B cell (primary cell): Measurements from ENCODE around the gene OPTN. TPM values are rescaled to one million over a fixed set of nuclear protein-coding genes. Genes with fewer than 3 reads are reported as not detected.

Experiments
- ATAC-seq: fragments of 200-7000 bp; cut with Tn5 transposase; one replicate; pipeline ENCODE4 v1.10.0; 2021; ENCODE audit warnings: low read depth, mild to moderate bottlenecking, moderate number of reproducible peaks, moderate library complexity
- CTCF ChIA-PET: fragments of 350-600 bp; sonication (Branson Sonifier 250); formaldehyde crosslinking; loops from one replicate; lab custom pipeline; 2021; ENCODE audit warnings: antibody characterized with exemption, inconsistent platforms; lab: Charles Lee
- POLR2A ChIA-PET: fragments of 350-600 bp; sonication (Branson Sonifier 250); formaldehyde crosslinking; loops from one replicate; lab custom pipeline; 2021; ENCODE audit warnings: antibody characterized with exemption; lab: Charles Lee
- DNase-seq: peaks from one replicate; pipeline ENCODE4 v3.0.0; 2013
- H2AFZ ChIP-seq: 2 replicates; pipeline ENCODE4 v1.6.1; 2012; ENCODE audit warnings: mild to moderate bottlenecking, low read depth, low read length; ENCODE audit not compliant: insufficient read depth, poor library complexity, severe bottlenecking
- H3K27ac ChIP-seq, 2 donors: 1 replicate in 1 of 2; 2 replicates in 1 of 2; pipeline ENCODE4 v1.5.1; 2012 to 2013; ENCODE audit warnings: low read length in 2 of 2, mild to moderate bottlenecking in 2 of 2, moderate library complexity in 1 of 2
- H3K27me3 ChIP-seq, 4 experiments: fragments of 200-600 bp in 1 of 4; sonication (generic) in 1 of 4; replicated peaks in 1 of 4; 1 replicate in 2 of 4; 2 replicates in 2 of 4; pipeline versions ENCODE4 v1.6.1 to v1.7.0; 2013 to 2016; ENCODE audit warnings: low read length in 3 of 4, mild to moderate bottlenecking in 2 of 4, mixed read lengths in 1 of 4, moderate library complexity in 1 of 4; ENCODE audit not compliant: insufficient read depth in 4 of 4, control insufficient read depth in 3 of 4; ENCODE audit errors: control extremely low read depth in 1 of 4
- H3K36me3 ChIP-seq, 2 experiments: replicated peaks in 1 of 2; 1 replicate in 1 of 2; 2 replicates in 1 of 2; pipeline versions ENCODE4 v1.6.1 to v1.7.1; 2013; ENCODE audit warnings: low read length in 1 of 2; ENCODE audit not compliant: insufficient read depth in 2 of 2, control insufficient read depth in 1 of 2; ENCODE audit errors: control extremely low read depth in 1 of 2, extremely low read depth in 1 of 2
- H3K4me1 ChIP-seq, 2 donors: fragments of 200-600 bp in 1 of 2; sonication (generic) in 1 of 2; 1 replicate in 1 of 2; 2 replicates in 1 of 2; pipeline versions ENCODE4 v1.5.1 to v1.6.1; 2013 to 2017; ENCODE audit warnings: low read length in 2 of 2; ENCODE audit not compliant: control insufficient read depth in 2 of 2, insufficient read depth in 2 of 2
- H3K4me2 ChIP-seq: replicated peaks from 2 replicates; pipeline ENCODE3; 2012; ENCODE audit warnings: mild to moderate bottlenecking, low read depth, low read length; ENCODE audit not compliant: poor library complexity, severe bottlenecking
- H3K4me3 ChIP-seq, 5 experiments: fragments of 200-600 bp in 1 of 5; sonication (generic) in 1 of 5; 1 replicate in 3 of 5; 2 replicates in 2 of 5; pipeline versions ENCODE4 v1.5.1 to v1.7.0; 2011 to 2016; ENCODE audit warnings: low read length in 4 of 5, mild to moderate bottlenecking in 4 of 5, low read depth in 2 of 5, control low read depth in 1 of 5, moderate library complexity in 1 of 5; ENCODE audit not compliant: insufficient read depth in 1 of 5; ENCODE audit errors: control extremely low read depth in 1 of 5, extremely low read depth in 1 of 5
- H3K79me2 ChIP-seq: fragments of 200-600 bp; sonication (generic); one replicate; pipeline ENCODE4 v1.6.0; 2016; ENCODE audit warnings: low read length; ENCODE audit not compliant: control insufficient read depth, insufficient read depth
- H3K9ac ChIP-seq: fragments of 200-600 bp; sonication (generic); 2 replicates; pipeline ENCODE4 v1.6.1; 2017; ENCODE audit warnings: mild to moderate bottlenecking, low read length, moderate library complexity
- H3K9me3 ChIP-seq, 3 donors: one replicate each; pipeline versions ENCODE4 v1.6.1 to v1.7.1; 2013; ENCODE audit warnings: low read length in 2 of 3; ENCODE audit not compliant: control insufficient read depth in 2 of 3, insufficient read depth in 1 of 3; ENCODE audit errors: control extremely low read depth in 1 of 3
- H4K20me1 ChIP-seq: 2 replicates; pipeline ENCODE4 v1.6.0; 2012; ENCODE audit warnings: mild to moderate bottlenecking, low read length; ENCODE audit not compliant: insufficient read depth, control insufficient read depth, poor library complexity, severe bottlenecking
- H3K27ac Mint-ChIP-seq: one replicate; pipeline ENCODE4 v1.8.0; 2021; ENCODE audit warnings: mixed read lengths
- H3K27me3 Mint-ChIP-seq: one replicate; pipeline ENCODE4 v1.8.0; 2021; ENCODE audit warnings: mixed read lengths
- H3K4me1 Mint-ChIP-seq: one replicate; pipeline ENCODE4 v1.8.0; 2021; ENCODE audit warnings: mixed read lengths
- H3K4me3 Mint-ChIP-seq: one replicate; pipeline ENCODE4 v1.8.0; 2021; ENCODE audit warnings: mixed read lengths
- H3K9me3 Mint-ChIP-seq: one replicate; pipeline ENCODE4 v1.8.0; 2022; ENCODE audit warnings: mixed read lengths; ENCODE audit not compliant: insufficient read depth
- EZH2 ChIP-seq: IDR thresholded peaks from 2 replicates; pipeline ENCODE4 v1.6.1; 2012; ENCODE audit warnings: borderline replicate concordance, low read depth, mild to moderate bottlenecking, moderate library complexity, low read length; ENCODE audit not compliant: insufficient read depth, poor library complexity, severe bottlenecking
- WGBS: methylation state at CpG from one replicate; pipeline ENCODE4 v1.1.5; 2013; ENCODE audit warnings: missing lambda C conversion rate; ENCODE audit not compliant: insufficient coverage; 5-methylcytosine and 5-hydroxymethylcytosine counted together
- intact Hi-C: fragments of 100-400 bp; cut with micrococcal nuclease; formaldehyde crosslinking; loops from one replicate; pipeline ENCODE4 v1.10.0; 2022
- polyA plus RNA-seq: library from polyadenylated mRNA; depleted of rRNA; stranded (reverse); fragments of >200 nt; gene quantifications from 2 replicates; pipeline ENCODE4 v1.2.3, GENCODE V29; 2012
- total RNA-seq, 2 donors: library from RNA; stranded (reverse); fragments of 120-200 nt in 1 of 2; gene quantifications; 1 replicate in 1 of 2; 2 replicates in 1 of 2; pipeline versions ENCODE4 v1.2.3 to v1.2.4, GENCODE V29; 2013 to 2022
- TF ChIP-seq, protein P1 (sequence below): fragments of 200-600 bp; IDR thresholded peaks from one replicate; pipeline ENCODE4 v1.8.0; 2022; ENCODE audit warnings: antibody characterized with exemption, mild to moderate bottlenecking

OPTN gene
- total and polyA plus RNA-seq, 2 donors (not counting 1 experiment from before 2014, with no cell fraction given): 5.2 to 42.8 TPM

DNA sequence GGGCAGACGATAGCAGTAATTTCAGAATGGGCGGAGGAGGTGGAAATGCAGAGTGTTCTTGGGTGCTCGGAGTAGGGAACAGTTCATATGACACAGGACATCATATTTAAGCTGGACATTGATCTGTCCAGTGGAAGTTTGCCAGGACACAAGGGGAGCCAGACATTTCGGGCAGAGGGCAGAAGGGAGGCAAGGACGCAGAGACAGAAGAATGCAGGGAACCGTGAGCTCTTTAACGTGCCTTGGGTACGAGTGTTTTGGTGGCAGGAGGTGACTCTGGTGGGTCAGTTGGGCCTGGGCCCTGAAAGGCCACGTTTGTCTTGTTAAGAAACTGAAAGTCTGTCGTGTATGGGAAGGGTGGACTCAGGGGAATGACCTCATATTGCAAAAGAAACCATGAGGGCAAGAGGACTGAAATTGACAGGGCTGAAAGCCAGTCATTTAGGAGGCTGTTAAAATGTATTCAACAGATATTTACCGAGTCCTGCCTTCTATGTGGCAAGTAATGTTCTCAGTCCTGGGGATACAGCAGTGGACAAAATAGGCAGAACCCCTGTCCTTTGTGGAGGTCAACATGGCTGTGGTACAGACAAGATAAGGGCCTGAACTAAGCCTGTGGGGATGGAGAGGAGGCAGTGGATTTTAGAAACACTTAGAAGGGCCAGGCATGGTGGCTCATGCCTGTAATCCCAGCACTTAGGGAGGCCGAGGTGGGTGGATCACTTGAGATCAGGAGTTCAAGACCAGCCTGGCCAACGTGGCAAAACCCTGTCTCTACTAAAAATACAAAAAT lies 2.2 kb downstream of the OPTN start:
- ATAC-seq (no peak), DNase-seq (no peak)
- no peaks in the 10 kb centered on the region for H3K27me3 ChIP-seq
- Mint-ChIP-seq H3K4me1 (peaks cover 23% of the 10 kb centered on the region), H3K9me3 (no peaks in the 10 kb centered on the region), H3K27ac (no peak overlapping the region), H3K4me3 (peak overlapping the region; percentile 21), H3K27me3 (no peaks in the 10 kb centered on the region)
- H3K36me3 ChIP-seq: peaks cover 1 to 3% of the 10 kb centered on the region in 2 experiments
- peaks cover 20% of the 10 kb centered on the region for H3K79me2 ChIP-seq
- 89% methylated on average over 13 of the region's 13 CpGs for WGBS
- no peak overlapping the region for H3K4me3 ChIP-seq
- CTCF ChIA-PET: no interaction called here
- no peak overlapping the region for H3K27ac ChIP-seq
- no peak overlapping the region for H3K4me2 ChIP-seq
- H3K9me3 ChIP-seq: no peaks in the 10 kb centered on the region
- intact Hi-C loops: no loop called here
- POLR2A ChIA-PET: no interaction called here
- peaks cover 3 to 13% of the 10 kb centered on the region in 2 donors for H3K4me1 ChIP-seq
- no peaks in the 10 kb centered on the region for H4K20me1 ChIP-seq
- TF ChIP-seq EZH2: no peak
- TF ChIP-seq, protein P1, sequence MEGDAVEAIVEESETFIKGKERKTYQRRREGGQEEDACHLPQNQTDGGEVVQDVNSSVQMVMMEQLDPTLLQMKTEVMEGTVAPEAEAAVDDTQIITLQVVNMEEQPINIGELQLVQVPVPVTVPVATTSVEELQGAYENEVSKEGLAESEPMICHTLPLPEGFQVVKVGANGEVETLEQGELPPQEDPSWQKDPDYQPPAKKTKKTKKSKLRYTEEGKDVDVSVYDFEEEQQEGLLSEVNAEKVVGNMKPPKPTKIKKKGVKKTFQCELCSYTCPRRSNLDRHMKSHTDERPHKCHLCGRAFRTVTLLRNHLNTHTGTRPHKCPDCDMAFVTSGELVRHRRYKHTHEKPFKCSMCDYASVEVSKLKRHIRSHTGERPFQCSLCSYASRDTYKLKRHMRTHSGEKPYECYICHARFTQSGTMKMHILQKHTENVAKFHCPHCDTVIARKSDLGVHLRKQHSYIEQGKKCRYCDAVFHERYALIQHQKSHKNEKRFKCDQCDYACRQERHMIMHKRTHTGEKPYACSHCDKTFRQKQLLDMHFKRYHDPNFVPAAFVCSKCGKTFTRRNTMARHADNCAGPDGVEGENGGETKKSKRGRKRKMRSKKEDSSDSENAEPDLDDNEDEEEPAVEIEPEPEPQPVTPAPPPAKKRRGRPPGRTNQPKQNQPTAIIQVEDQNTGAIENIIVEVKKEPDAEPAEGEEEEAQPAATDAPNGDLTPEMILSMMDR: no peak
- no peak overlapping the region for H2AFZ ChIP-seq
- no peak overlapping the region for H3K9ac ChIP-seq

DNA sequence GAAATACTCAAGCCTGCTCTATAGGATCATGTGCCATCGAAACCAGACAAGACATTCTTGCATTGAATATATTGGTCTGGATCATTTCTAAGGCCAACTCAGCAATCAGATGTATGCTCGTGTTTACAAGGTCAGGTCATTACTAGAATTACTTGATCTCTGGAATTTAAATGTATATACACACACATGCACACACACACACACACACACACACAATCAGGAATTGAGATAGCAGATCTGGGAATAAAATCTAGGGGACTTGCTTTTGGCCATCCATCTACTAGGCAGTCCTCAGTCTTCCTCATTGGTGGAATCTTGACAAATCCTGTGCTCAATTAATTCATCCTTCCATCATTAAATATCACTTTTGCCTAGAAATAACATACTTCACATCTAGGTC lies 3.6 kb downstream of the OPTN start:
- no peaks in the 10 kb centered on the region for H3K27me3 ChIP-seq
- H3K27ac ChIP-seq: no peak overlapping the region
- ChIA-PET CTCF (interaction anchor here (0.6 to 0.7 kb wide), 2 partner anchors 32 to 668 kb away, joined by 3 read pairs; no protein-coding TSS in a partner anchor), POLR2A (interaction anchor here (0.6 to 0.7 kb wide), 3 partner anchors 198 to 542 kb away, joined by 3 to 4 read pairs (median 4); no protein-coding TSS in a partner anchor)
- peaks cover 20% of the 10 kb centered on the region for H3K79me2 ChIP-seq
- peaks cover 1 to 3% of the 10 kb centered on the region in 2 experiments for H3K36me3 ChIP-seq
- H3K4me3 ChIP-seq: no peak overlapping the region
- 100% methylated on average over 1 of the region's 2 CpGs for WGBS
- Mint-ChIP-seq H3K4me1 (peaks cover 33% of the 10 kb centered on the region), H3K9me3 (no peaks in the 10 kb centered on the region), H3K27me3 (no peaks in the 10 kb centered on the region), H3K27ac (no peak overlapping the region), H3K4me3 (no peak overlapping the region)
- H2AFZ ChIP-seq: no peak overlapping the region
- intact Hi-C loops: no loop called here
- H3K4me2 ChIP-seq: no peak overlapping the region
- H3K9ac ChIP-seq: no peak overlapping the region
- TF ChIP-seq, protein P1: no peak
- TF ChIP-seq EZH2: no peak
- peaks cover 11 to 24% of the 10 kb centered on the region in 2 donors for H3K4me1 ChIP-seq
- H3K9me3 ChIP-seq: no peaks in the 10 kb centered on the region
- DNase-seq: no peak
- ATAC-seq: no peak
- no peaks in the 10 kb centered on the region for H4K20me1 ChIP-seq
